Panc1 (cell line): ENCODE results near the gene ARHGDIB. TPM values are rescaled to one million over a fixed set of nuclear protein-coding genes. Genes with fewer than 3 reads are reported as not detected.

Source experiments
- ATAC-seq: fragments of 200-7000 bp; cut with Tn5 transposase; 2 replicates; pipeline ENCODE4 v1.9.1; 2020; ENCODE audit warnings: mild to moderate bottlenecking, moderate library complexity
- BruUV-seq: library from RNA; stranded (reverse); fragments of 400-500 nt; replicated peaks from 2 replicates; lab custom pipeline; 2021; lab: Mats Ljungman, UMichigan
- CTCF ChIA-PET: fragments of 300-600 bp; sonication (Branson Sonifier 250); formaldehyde crosslinking; loops from one replicate; lab custom pipeline; 2022; ENCODE audit warnings: antibody characterized with exemption; lab: Charles Lee
- POLR2A ChIA-PET: fragments of 300-600 bp; sonication (Branson Sonifier 250); formaldehyde crosslinking; loops from one replicate; lab custom pipeline; 2022; ENCODE audit warnings: antibody characterized with exemption; lab: Charles Lee
- DNase-seq: peaks from one replicate; pipeline ENCODE4 v3.0.0-alpha.2; 2010; ENCODE audit warnings: low read depth, low spot score
- H3K27ac ChIP-seq: 2 replicates; pipeline ENCODE4 v1.5.1; 2011; ENCODE audit warnings: mild to moderate bottlenecking, low read length, inconsistent platforms
- H3K27me3 ChIP-seq: fragments of 200-500 bp; sonication (Bioruptor generic); 2 replicates; pipeline ENCODE4 v1.6.0; 2014; ENCODE audit warnings: low read length, inconsistent platforms; ENCODE audit not compliant: control insufficient read depth, insufficient read depth
- H3K36me3 ChIP-seq: fragments of 200-500 bp; sonication (Bioruptor generic); 2 replicates; pipeline ENCODE4 v1.5.1; 2014; ENCODE audit warnings: inconsistent platforms, mild to moderate bottlenecking, low read length, moderate library complexity; ENCODE audit not compliant: control insufficient read depth, insufficient read depth
- H3K4me1 ChIP-seq: 2 replicates; pipeline ENCODE4 v1.5.1; 2011; ENCODE audit warnings: inconsistent platforms, mild to moderate bottlenecking, low read length, moderate library complexity; ENCODE audit not compliant: control insufficient read depth, insufficient read depth
- H3K4me3 ChIP-seq, 2 experiments: 2 replicates each; pipeline ENCODE4 v1.5.1; 2011 to 2012; ENCODE audit warnings: low read depth in 2 of 2, low read length in 2 of 2, mild to moderate bottlenecking in 2 of 2, inconsistent platforms in 1 of 2, moderate library complexity in 1 of 2
- H3K9me3 ChIP-seq: fragments of 200-500 bp; sonication (Bioruptor generic); 2 replicates; pipeline ENCODE4 v1.5.1; 2014; ENCODE audit warnings: low read depth, mild to moderate bottlenecking, inconsistent platforms, low read length, moderate library complexity; ENCODE audit not compliant: control insufficient read depth, insufficient read depth
- CTCF ChIP-seq: fragments of 450-650 bp; IDR thresholded peaks from 2 replicates; pipeline ENCODE4 v1.5.1; 2017; ENCODE audit warnings: mild to moderate bottlenecking
- POLR2AphosphoS5 ChIP-seq: IDR thresholded peaks from 2 replicates; pipeline ENCODE4 v1.6.1; 2012; ENCODE audit warnings: mild to moderate bottlenecking, low read depth, low read length, moderate library complexity
- REST ChIP-seq, 2 experiments: IDR thresholded peaks; 2 replicates each; pipeline ENCODE4 v1.6.1; 2011 to 2012; ENCODE audit warnings: low read depth in 2 of 2, control low read depth in 1 of 2, low read length in 1 of 2, mild to moderate bottlenecking in 1 of 2, moderate library complexity in 1 of 2; ENCODE audit not compliant: insufficient read depth in 1 of 2
- SIN3A ChIP-seq: IDR thresholded peaks from 2 replicates; pipeline ENCODE4 v1.6.1; 2012; ENCODE audit warnings: low read depth, mild to moderate bottlenecking, low read length, moderate library complexity, borderline replicate concordance; ENCODE audit not compliant: insufficient read depth
- TCF7L2 ChIP-seq: IDR thresholded peaks from 2 replicates; pipeline ENCODE4 v1.6.1; 2011; ENCODE audit warnings: mild to moderate bottlenecking, low read depth, low read length, inconsistent platforms
- in situ Hi-C: cut with HindIII; loops from 2 replicates; pipeline ENCODE4 v1.10.0; 2016; ENCODE audit warnings: low sequenced_read_pairs, low pct_unique_long_range_greater_than_20kb
- intact Hi-C: fragments of 100-400 bp; cut with micrococcal nuclease; formaldehyde crosslinking; loops from one replicate; pipeline ENCODE4 v1.10.0; 2022; ENCODE audit not compliant: unreplicated experiment
- total RNA-seq: library from RNA; stranded (reverse); gene quantifications from one replicate; pipeline ENCODE4 v1.2.1, GENCODE V29; 2021; ENCODE audit not compliant: unreplicated experiment

ARHGDIB gene
- total RNA-seq, 1 experiment from 2014 or later: 1.6 TPM

GRCh38 chr12:14948672-14949071 is 12.7 kb downstream of the ARHGDIB start:
- BruUV-seq: no TSS peak
- H3K27me3 ChIP-seq: no peaks in the 10 kb centered on the region
- CTCF ChIA-PET: no interaction called here
- POLR2A ChIA-PET: interaction anchor here (0.6 kb wide), 1 partner anchor 14 kb away, joined by 5 read pairs; no protein-coding TSS in a partner anchor
- no peaks in the 10 kb centered on the region for H3K36me3 ChIP-seq
- no peak for TF ChIP-seq TCF7L2
- TF ChIP-seq CTCF: no peak
- TF ChIP-seq REST (IDR thresholded peaks at IDR 0.05; ENCODE audit: insufficient read depth in 1 of 2, low read depth in 2 of 2, low read length in 1 of 2): no peak
- no peak for TF ChIP-seq POLR2AphosphoS5
- TF ChIP-seq SIN3A: no peak
- in situ Hi-C loops (no loop called here), intact Hi-C loops (no loop called here)
- no peaks in the 10 kb centered on the region for H3K4me1 ChIP-seq
- H3K9me3 ChIP-seq: no peaks in the 10 kb centered on the region
- DNase-seq: no peak
- H3K27ac ChIP-seq: no peak overlapping the region
- no peak for ATAC-seq
- no peak overlapping the region for H3K4me3 ChIP-seq

GRCh38 chr12:14946861-14947260 is 14.5 kb downstream of the ARHGDIB start:
- Histone ChIP-seq H3K27me3 (no peaks in the 10 kb centered on the region), H3K27ac (no peak overlapping the region), H3K36me3 (no peaks in the 10 kb centered on the region), H3K9me3 (no peaks in the 10 kb centered on the region), H3K4me3 (no peak overlapping the region), H3K4me1 (no peaks in the 10 kb centered on the region)
- TF ChIP-seq POLR2AphosphoS5 (no peak), CTCF (no peak), SIN3A (no peak), TCF7L2 (no peak), REST (IDR thresholded peaks at IDR 0.05; ENCODE audit: insufficient read depth in 1 of 2, low read depth in 2 of 2, low read length in 1 of 2) (no peak)
- no peak for DNase-seq
- in situ Hi-C loops: no loop called here
- POLR2A ChIA-PET: no interaction called here
- no peak for ATAC-seq
- no TSS peak for BruUV-seq
- CTCF ChIA-PET: no interaction called here
- intact Hi-C loops: no loop called here
